GM19023 (cell line): ENCODE data around the gene NXPH4.

Experiments used
- ATAC-seq: cut with Tn5 transposase; IDR thresholded peaks from one replicate; pipeline ENCODE4 v1.9.1; 2021; ENCODE audit warnings: mild to moderate bottlenecking, moderate library complexity; ENCODE audit not compliant: unreplicated experiment

Gene NXPH4

DNA sequence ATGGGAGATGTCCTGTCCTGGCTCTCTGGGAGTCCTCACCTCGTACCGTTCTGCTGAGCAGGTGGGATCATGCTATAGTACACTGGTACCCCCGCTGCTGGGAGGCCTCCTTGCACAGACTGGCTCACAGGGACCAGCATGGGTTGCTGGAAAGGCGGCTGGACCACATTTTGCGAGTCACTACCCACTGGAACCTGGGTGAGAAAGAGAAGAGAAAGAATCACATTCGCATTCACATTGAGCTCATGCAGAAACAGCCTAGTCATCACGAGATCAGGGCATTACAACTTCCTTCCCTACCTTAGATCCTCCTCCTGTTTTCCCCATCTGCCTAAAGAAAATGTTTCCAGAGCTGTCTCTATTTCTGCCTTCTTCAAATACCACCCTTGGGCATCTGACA, 51.7 kb downstream of the NXPH4 start:
- ATAC-seq, result no peak

DNA sequence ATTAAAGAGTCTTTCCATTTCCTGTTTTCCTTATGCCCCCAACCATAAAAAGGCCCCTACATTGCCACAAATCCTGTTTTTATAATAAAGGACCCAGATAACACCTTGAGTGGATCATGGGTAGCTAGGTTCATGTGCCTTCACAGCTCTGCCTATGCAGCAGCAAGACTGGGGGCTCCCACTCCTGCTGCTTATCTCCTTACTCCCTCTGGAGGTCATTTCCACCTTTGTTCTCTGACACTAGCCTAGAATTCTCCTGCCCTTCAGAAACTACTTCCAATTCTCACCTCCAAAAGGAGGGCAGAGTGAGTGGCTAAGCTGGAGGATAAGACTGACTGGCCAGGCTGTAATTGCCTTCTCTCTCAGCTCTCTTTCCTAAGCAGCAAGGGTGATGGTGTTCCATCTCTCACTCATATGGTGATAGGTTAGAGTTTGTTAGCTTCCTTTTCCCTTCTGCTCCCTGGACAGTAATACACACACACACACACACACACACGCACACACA, 54.4 kb downstream of the NXPH4 start:
- no peak for ATAC-seq

DNA sequence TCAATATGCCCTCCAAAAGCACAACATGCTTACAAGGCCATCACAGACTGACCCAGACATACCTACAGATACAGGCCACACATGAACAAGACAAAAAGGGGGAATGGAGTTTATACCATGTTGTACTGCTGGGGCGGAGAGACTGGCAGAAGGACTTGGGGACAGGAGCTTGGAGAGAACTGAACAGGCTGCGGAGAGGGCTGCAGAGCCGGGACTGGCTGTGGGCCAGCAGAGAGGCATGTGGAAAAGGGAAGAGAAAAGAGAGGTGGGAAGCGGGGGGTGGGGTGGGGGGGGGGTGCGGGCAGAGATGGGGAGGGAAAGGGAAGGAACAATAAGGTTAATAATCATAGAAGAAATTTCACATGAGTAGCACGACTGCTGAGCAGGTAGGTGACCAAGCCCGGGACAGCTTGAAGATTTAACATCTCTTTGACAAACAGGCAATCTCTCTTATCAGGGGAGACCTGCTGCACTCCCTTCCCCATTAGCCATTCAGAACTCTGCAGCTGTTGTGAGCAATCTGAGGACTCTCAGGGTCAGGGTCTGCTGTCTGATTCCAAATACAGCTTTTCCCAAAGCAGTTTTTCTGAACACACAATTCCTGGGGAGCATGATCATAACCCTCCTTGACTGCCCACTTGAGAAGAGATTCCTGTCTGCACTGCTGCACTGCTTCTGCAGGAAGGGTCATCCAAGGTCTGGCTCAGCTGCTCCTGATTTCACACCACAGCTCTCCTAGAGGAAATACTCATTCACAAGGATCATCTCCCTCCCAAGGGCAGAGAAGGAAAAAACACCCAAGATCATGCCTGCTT, 56.0 kb downstream of the NXPH4 start:
- no peak for ATAC-seq

DNA sequence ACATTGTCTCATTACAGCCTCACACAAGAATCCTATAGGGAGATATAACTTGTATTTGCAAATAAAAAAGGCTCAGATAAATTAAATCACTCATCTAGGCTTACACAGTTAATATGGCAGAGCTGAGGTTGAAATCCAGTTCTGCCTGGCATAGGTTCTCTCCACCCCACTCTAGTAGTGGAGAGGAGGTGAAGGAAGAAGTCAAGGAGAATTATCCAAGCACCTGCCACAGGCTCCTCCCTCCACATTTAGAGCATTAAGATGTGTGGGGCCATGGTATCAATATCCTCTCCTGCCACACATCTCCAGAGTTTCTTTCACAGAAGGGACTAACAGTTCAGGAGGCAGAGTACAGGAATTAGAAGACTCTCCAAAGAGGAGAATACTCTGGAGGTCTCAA, 56.9 kb downstream of the NXPH4 start:
- ATAC-seq, result no peak
